ENCODE measurements around the gene NDST4. TPM values are rescaled to one million over a fixed set of nuclear protein-coding genes. Genes with fewer than 3 reads are reported as not detected.

Gene NDST4
- not detected for total RNA-seq

DNA sequence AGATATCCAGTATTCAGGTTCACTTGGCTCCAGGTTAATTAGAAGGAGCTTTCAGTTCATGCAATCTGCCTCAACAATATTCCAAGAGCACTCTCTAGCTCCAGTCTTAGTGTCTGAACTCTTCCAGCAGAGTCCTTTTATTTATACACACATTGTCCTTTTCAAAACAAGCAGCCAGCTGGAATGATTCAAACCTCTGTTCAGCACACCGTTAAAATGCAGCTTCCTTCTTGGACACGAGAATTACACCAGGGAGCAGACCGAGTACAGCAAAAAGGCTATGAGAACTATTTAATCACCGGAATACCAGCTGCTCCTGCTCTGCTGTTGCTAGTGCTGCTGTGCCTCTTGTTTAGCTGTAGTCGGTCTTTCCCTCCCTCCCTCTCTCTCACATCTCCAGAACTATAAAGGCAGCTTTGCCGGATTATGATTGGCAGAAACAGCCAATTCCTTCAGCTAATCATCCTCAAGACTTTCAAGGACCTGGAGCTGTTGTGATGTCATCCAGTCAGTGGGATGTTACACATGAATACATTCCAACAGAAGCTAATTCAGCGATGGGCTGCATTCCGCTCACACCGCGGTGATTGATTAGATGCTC lies at the start of gene NDST4:
NDST4 (minus strand) TSS at position 115 of the 601 bp plus-strand sequence. CDS start 36,584 bp downstream, outside the sequence.
- no peak within 1 kb of the TSS for H3K4me3 ChIP-seq
- TF ChIP-seq, protein P1, sequence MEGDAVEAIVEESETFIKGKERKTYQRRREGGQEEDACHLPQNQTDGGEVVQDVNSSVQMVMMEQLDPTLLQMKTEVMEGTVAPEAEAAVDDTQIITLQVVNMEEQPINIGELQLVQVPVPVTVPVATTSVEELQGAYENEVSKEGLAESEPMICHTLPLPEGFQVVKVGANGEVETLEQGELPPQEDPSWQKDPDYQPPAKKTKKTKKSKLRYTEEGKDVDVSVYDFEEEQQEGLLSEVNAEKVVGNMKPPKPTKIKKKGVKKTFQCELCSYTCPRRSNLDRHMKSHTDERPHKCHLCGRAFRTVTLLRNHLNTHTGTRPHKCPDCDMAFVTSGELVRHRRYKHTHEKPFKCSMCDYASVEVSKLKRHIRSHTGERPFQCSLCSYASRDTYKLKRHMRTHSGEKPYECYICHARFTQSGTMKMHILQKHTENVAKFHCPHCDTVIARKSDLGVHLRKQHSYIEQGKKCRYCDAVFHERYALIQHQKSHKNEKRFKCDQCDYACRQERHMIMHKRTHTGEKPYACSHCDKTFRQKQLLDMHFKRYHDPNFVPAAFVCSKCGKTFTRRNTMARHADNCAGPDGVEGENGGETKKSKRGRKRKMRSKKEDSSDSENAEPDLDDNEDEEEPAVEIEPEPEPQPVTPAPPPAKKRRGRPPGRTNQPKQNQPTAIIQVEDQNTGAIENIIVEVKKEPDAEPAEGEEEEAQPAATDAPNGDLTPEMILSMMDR (IDR thresholded peaks at IDR 0.05): no peak
- no peaks in the 10 kb centered on the region for H3K4me1 ChIP-seq
- H3K27me3 ChIP-seq: no peaks in the 10 kb centered on the region
- no peak within 1 kb of the TSS for H3K27ac ChIP-seq
- DNase-seq (ENCODE audit: low spot score): no peak
- H3K9me3 ChIP-seq: no peaks in the 10 kb centered on the region
- H3K36me3 ChIP-seq: no peaks in the 10 kb centered on the region

DNA sequence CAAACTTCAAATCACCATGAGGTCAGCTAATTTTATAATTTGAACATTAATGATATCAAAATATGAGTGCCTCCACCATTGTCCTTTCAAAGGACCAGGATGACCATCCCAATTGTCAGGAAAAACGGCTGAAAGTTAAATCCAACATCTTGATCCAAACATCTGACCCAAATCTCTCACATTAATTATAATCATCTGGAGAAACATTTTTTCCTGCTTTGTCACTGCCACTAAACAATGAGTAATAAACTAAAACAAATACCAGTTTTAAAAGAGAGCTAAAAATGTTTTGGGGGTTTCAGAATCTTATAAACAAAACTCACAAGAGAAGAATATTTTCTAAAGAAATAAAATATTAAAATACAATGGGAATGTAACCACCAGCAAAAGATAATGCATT lies 45.7 kb upstream of the NDST4 start:
- Histone ChIP-seq H3K27ac (no peak overlapping the region), H3K27me3 (no peaks in the 10 kb centered on the region), H3K4me1 (no peaks in the 10 kb centered on the region), H3K9me3 (peaks cover 0 to 4% of the 10 kb centered on the region in 2 donors), H3K36me3 (no peaks in the 10 kb centered on the region), H3K4me3 (no peak overlapping the region)
- TF ChIP-seq, protein P1 (IDR thresholded peaks at IDR 0.05): no peak
- DNase-seq (ENCODE audit: low spot score): no peak

DNA sequence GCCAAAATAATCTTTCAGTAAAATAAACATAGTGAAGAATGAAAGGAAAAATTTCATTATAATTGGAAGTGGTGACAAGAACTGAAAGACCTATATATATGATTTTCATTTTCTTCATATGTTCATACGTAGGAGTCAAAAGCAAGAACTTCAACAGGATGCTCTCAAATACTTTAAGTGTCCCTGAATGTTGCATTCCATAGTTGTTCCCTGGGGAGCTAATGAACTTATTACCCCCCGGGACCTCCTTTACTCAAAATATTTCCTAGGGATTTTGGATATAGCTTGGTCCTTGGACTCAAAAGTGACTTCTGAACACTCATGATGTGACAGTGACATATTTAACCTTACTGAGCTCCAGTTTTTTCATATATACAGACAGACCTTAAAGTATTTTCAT lies 44.9 kb upstream of the NDST4 start:
- H3K36me3 ChIP-seq: no peaks in the 10 kb centered on the region
- no peaks in the 10 kb centered on the region for H3K27me3 ChIP-seq
- no peaks in the 10 kb centered on the region for H3K4me1 ChIP-seq
- DNase-seq (ENCODE audit: low spot score): no peak
- H3K9me3 ChIP-seq: peaks cover 0 to 4% of the 10 kb centered on the region in 2 donors
- H3K4me3 ChIP-seq: no peak overlapping the region
- TF ChIP-seq, protein P1 (IDR thresholded peaks at IDR 0.05): no peak
- no peak overlapping the region for H3K27ac ChIP-seq

DNA sequence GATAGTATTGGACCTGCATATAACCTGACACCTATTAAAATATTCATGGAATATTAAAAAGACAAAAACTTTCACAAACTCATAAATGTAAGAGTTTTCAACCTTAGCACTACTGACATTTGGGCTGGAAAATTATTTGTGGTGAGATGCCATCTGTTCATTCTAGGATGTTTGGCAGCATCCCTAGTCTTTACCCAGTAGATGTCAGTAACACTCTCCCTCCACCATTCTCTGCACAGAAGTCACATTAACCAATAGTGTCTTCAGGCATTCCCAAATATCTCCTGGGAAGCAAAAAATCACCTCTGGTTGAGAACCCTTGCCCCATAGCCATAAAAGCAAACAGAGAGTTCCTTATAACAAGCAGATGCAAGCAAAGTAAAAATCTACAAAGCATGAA lies 41.4 kb upstream of the NDST4 start:
- Histone ChIP-seq H3K4me1 (no peaks in the 10 kb centered on the region), H3K27ac (no peak overlapping the region), H3K36me3 (no peaks in the 10 kb centered on the region), H3K9me3 (peaks cover 0 to 4% of the 10 kb centered on the region in 2 donors), H3K4me3 (no peak overlapping the region), H3K27me3 (no peaks in the 10 kb centered on the region)
- DNase-seq (ENCODE audit: low spot score): no peak
- TF ChIP-seq, protein P1 (IDR thresholded peaks at IDR 0.05): no peak

DNA sequence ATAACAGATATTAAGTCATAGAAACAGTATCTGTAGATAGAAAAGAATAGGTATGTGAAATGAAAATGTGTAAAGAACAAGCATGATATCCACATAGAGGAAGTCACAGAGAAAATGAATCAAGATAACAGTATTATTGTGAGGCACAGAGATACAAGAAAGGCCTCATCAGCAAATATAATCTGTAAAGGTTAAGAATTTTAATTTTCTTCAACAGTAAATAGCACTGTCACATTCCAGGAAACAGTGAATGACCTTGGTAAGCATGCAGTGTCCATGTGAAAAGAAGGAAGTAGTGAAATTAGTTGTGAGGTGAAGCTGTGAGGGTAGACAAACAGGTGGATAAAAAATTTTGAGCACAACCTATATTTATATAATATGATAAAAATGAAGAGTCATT lies 39.5 kb upstream of the NDST4 start:
- H3K9me3 ChIP-seq: peaks cover 0 to 4% of the 10 kb centered on the region in 2 donors

More for the DNA sequence above, 39.5 kb upstream of the NDST4 start:
- TF ChIP-seq, protein P1 (IDR thresholded peaks at IDR 0.05): no peak
- Histone ChIP-seq H3K36me3 (no peaks in the 10 kb centered on the region), H3K4me1 (no peaks in the 10 kb centered on the region), H3K27ac (no peak overlapping the region), H3K4me3 (no peak overlapping the region), H3K27me3 (no peaks in the 10 kb centered on the region)
- DNase-seq (ENCODE audit: low spot score): no peak
